ENCODE measurements around the gene DCUN1D4.

The DCUN1D4 gene

GRCh38 chr4:51855270-51855669 lies 12.3 kb downstream of the DCUN1D4 start:
- peaks cover 80% of the 10 kb centered on the region; the same call in 1 of the 2 replicates for H3K79me2 ChIP-seq (ENCODE audit: insufficient read depth, low read depth)
- H3K36me3 ChIP-seq (ENCODE audit: insufficient read depth): no peaks in the 10 kb centered on the region
- no peak overlapping the region for H3K27ac ChIP-seq
- TF ChIP-seq, protein P1, sequence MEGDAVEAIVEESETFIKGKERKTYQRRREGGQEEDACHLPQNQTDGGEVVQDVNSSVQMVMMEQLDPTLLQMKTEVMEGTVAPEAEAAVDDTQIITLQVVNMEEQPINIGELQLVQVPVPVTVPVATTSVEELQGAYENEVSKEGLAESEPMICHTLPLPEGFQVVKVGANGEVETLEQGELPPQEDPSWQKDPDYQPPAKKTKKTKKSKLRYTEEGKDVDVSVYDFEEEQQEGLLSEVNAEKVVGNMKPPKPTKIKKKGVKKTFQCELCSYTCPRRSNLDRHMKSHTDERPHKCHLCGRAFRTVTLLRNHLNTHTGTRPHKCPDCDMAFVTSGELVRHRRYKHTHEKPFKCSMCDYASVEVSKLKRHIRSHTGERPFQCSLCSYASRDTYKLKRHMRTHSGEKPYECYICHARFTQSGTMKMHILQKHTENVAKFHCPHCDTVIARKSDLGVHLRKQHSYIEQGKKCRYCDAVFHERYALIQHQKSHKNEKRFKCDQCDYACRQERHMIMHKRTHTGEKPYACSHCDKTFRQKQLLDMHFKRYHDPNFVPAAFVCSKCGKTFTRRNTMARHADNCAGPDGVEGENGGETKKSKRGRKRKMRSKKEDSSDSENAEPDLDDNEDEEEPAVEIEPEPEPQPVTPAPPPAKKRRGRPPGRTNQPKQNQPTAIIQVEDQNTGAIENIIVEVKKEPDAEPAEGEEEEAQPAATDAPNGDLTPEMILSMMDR (conservative IDR thresholded peaks at IDR 0.05; ENCODE audit: low read depth, low read length): no peak
- H3K4me1 ChIP-seq (ENCODE audit: low read depth, poor library complexity, severe bottlenecking): peaks cover 27% of the 10 kb centered on the region
- no peak overlapping the region for H3K4me2 ChIP-seq
- H2AFZ ChIP-seq (ENCODE audit: low read depth): no peak overlapping the region
- 0 out of 2 replicates have a peak, but pooled peaks cover 3% of the 10 kb centered on the region for H3K27me3 ChIP-seq (ENCODE audit: insufficient read depth, low read depth)
- no peak overlapping the region for H3K9ac ChIP-seq
- H4K20me1 ChIP-seq (ENCODE audit: insufficient read depth): no peaks in the 10 kb centered on the region; the same call in 1 of the 2 replicates
- no peak overlapping the region for H3K4me3 ChIP-seq (IDR thresholded peaks at IDR 0.05; ENCODE audit: insufficient read depth, low read depth, low read length)

DNA sequence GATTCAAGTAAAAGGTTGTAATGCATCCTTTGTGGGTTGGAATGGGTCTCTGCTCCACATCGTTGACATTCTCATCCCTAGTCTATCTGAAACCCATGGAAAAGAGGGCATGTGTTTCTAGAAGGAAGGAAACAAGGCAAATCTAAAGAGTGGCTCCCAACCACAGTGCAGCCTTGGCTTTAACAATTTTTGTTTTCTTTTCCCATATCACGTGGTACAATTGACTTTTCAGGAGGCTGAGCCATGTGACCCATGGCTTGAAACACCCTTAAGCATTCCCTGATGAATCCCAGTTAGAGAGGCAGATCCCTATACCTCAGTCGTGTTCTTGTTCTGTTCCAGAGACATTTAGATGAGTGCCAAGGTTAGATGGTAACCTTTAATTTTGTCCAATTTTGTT lies 12.8 kb downstream of the DCUN1D4 start:
- Histone ChIP-seq H3K79me2 (ENCODE audit: insufficient read depth, low read depth) (peaks cover 80% of the 10 kb centered on the region; the same call in 1 of the 2 replicates), H3K27ac (no peak overlapping the region), H3K4me2 (no peak overlapping the region), H3K27me3 (ENCODE audit: insufficient read depth, low read depth) (0 out of 2 replicates have a peak, but pooled peaks cover 3% of the 10 kb centered on the region), H3K36me3 (ENCODE audit: insufficient read depth) (no peaks in the 10 kb centered on the region), H3K4me1 (ENCODE audit: low read depth, poor library complexity, severe bottlenecking) (peaks cover 27% of the 10 kb centered on the region), H3K4me3 (IDR thresholded peaks at IDR 0.05; ENCODE audit: insufficient read depth, low read depth, low read length) (no peak overlapping the region), H4K20me1 (ENCODE audit: insufficient read depth) (no peaks in the 10 kb centered on the region; the same call in 1 of the 2 replicates), H3K9ac (no peak overlapping the region), H2AFZ (ENCODE audit: low read depth) (no peak overlapping the region)
- TF ChIP-seq, protein P1 (conservative IDR thresholded peaks at IDR 0.05; ENCODE audit: low read depth, low read length): no peak

- Histone ChIP-seq H3K27ac (no peak overlapping the region), H3K79me2 (ENCODE audit: insufficient read depth, low read depth) (peaks cover 61% of the 10 kb centered on the region; the same call in 1 of the 2 replicates), H2AFZ (ENCODE audit: low read depth) (no peak overlapping the region), H3K27me3 (ENCODE audit: insufficient read depth, low read depth) (0 out of 2 replicates have a peak, but pooled peaks cover 3% of the 10 kb centered on the region), H3K4me1 (ENCODE audit: low read depth, poor library complexity, severe bottlenecking) (peaks cover 14% of the 10 kb centered on the region), H3K4me2 (no peak overlapping the region), H3K9ac (no peak overlapping the region), H4K20me1 (ENCODE audit: insufficient read depth) (no peaks in the 10 kb centered on the region; the same call in 1 of the 2 replicates), H3K36me3 (ENCODE audit: insufficient read depth) (no peaks in the 10 kb centered on the region), H3K4me3 (IDR thresholded peaks at IDR 0.05; ENCODE audit: insufficient read depth, low read depth, low read length) (no peak overlapping the region)
- TF ChIP-seq, protein P1 (conservative IDR thresholded peaks at IDR 0.05; ENCODE audit: low read depth, low read length): no peak
These were observed 15.8 kb downstream of the DCUN1D4 start for GRCh38 chr4:51858605-51859202.

- TF ChIP-seq, protein P1 (conservative IDR thresholded peaks at IDR 0.05; ENCODE audit: low read depth, low read length): no peak
- no peaks in the 10 kb centered on the region for H3K36me3 ChIP-seq (ENCODE audit: insufficient read depth)
These were observed 16.6 kb downstream of the DCUN1D4 start for GRCh38 chr4:51859476-51860031.

More at GRCh38 chr4:51859476-51860031, 16.6 kb downstream of the DCUN1D4 start:
- Histone ChIP-seq H3K9ac (no peak overlapping the region), H3K79me2 (ENCODE audit: insufficient read depth, low read depth) (peaks cover 54% of the 10 kb centered on the region; the same call in 1 of the 2 replicates), H3K27me3 (ENCODE audit: insufficient read depth, low read depth) (0 out of 2 replicates have a peak, but pooled peaks cover 3% of the 10 kb centered on the region), H3K4me3 (IDR thresholded peaks at IDR 0.05; ENCODE audit: insufficient read depth, low read depth, low read length) (no peak overlapping the region), H3K4me1 (ENCODE audit: low read depth, poor library complexity, severe bottlenecking) (peaks cover 7% of the 10 kb centered on the region), H2AFZ (ENCODE audit: low read depth) (no peak overlapping the region), H3K27ac (no peak overlapping the region), H3K4me2 (no peak overlapping the region), H4K20me1 (ENCODE audit: insufficient read depth) (no peaks in the 10 kb centered on the region; the same call in 1 of the 2 replicates)
